H1 (cell line): ENCODE data around the gene ELMO1. TPM values are rescaled to one million over a fixed set of nuclear protein-coding genes. Genes with fewer than 3 reads are reported as not detected.

Source experiments
- CTCF ChIA-PET: fragments of 300-600 bp; sonication (Branson Sonifier 250); formaldehyde crosslinking; loops from one replicate; lab custom pipeline; 2021; ENCODE audit not compliant: partially characterized antibody; lab: Charles Lee
- POLR2A ChIA-PET: fragments of 300-600 bp; sonication (Branson Sonifier 250); formaldehyde crosslinking; loops from one replicate; lab custom pipeline; 2021; ENCODE audit warnings: inconsistent platforms; ENCODE audit not compliant: partially characterized antibody; lab: Charles Lee
- DNase-seq, 2 experiments: peaks; one replicate each; pipeline versions ENCODE4 v3.0.0 to v3.0.0-alpha.2; 2010 to 2022; ENCODE audit warnings: low spot score in 2 of 2, low read depth in 1 of 2, mixed read lengths in 1 of 2
- FAIRE-seq: peaks from 2 replicates; lab custom pipeline; 2011; peaks lifted over from hg19 to GRCh38; lab: Jason Lieb, UNC
- H2AFZ ChIP-seq: 2 replicates; pipeline ENCODE4 v1.8.1; 2012; ENCODE audit warnings: low read length, inconsistent platforms
- H2AK5ac ChIP-seq: 2 replicates; pipeline ENCODE4 v1.6.1; 2013; ENCODE audit warnings: low read depth, low read length
- H2BK120ac ChIP-seq: replicated peaks from 2 replicates; pipeline ENCODE3; 2013; ENCODE audit warnings: low read depth, low read length, inconsistent platforms
- H2BK12ac ChIP-seq: 2 replicates; pipeline ENCODE4 v1.6.1; 2013; ENCODE audit warnings: low read depth, low read length
- H2BK15ac ChIP-seq: 2 replicates; pipeline ENCODE4 v1.6.1; 2013; ENCODE audit warnings: low read length
- H2BK20ac ChIP-seq: 2 replicates; pipeline ENCODE4 v1.6.1; 2013; ENCODE audit warnings: low read length
- H2BK5ac ChIP-seq: 2 replicates; pipeline ENCODE4 v1.6.1; 2013; ENCODE audit warnings: low read depth, low read length
- H3K14ac ChIP-seq: 2 replicates; pipeline ENCODE4 v1.6.1; 2013; ENCODE audit warnings: inconsistent platforms; ENCODE audit not compliant: insufficient read length
- H3K18ac ChIP-seq: 2 replicates; pipeline ENCODE4 v1.6.1; 2013; ENCODE audit warnings: low read length; ENCODE audit errors: extremely low read depth
- H3K23ac ChIP-seq: 2 replicates; pipeline ENCODE4 v1.6.1; 2013; ENCODE audit warnings: inconsistent platforms; ENCODE audit not compliant: insufficient read length
- H3K23me2 ChIP-seq: 2 replicates; pipeline ENCODE4 v1.6.1; 2013; ENCODE audit warnings: low read depth, low read length
- H3K27ac ChIP-seq: 2 replicates; pipeline ENCODE4 v1.6.1; 2011; ENCODE audit warnings: low read depth, low read length, inconsistent platforms
- H3K27me3 ChIP-seq, 4 experiments: replicated peaks in 1 of 4; 1 replicate in 1 of 4; 2 replicates in 3 of 4; pipeline versions ENCODE4 v1.6.1 to v1.8.1; 2011 to 2013; ENCODE audit warnings: low read length in 3 of 4, mild to moderate bottlenecking in 3 of 4, inconsistent platforms in 2 of 4, mixed read lengths in 2 of 4, moderate library complexity in 1 of 4; ENCODE audit not compliant: control insufficient read depth in 3 of 4, insufficient read depth in 3 of 4; ENCODE audit errors: extremely low read depth in 1 of 4
- H3K36me3 ChIP-seq, 4 experiments: 2 replicates each; pipeline versions ENCODE4 v1.6.1 to v1.8.1; 2011 to 2013; ENCODE audit warnings: mild to moderate bottlenecking in 4 of 4, low read length in 3 of 4, moderate library complexity in 2 of 4, control low read depth in 1 of 4, inconsistent platforms in 1 of 4; ENCODE audit not compliant: insufficient read depth in 4 of 4, control insufficient read depth in 2 of 4
- H3K4ac ChIP-seq: replicated peaks from 2 replicates; pipeline ENCODE3; 2013; ENCODE audit warnings: low read length, low read depth, mixed read lengths, inconsistent platforms; ENCODE audit not compliant: insufficient read length
- H3K4me1 ChIP-seq, 4 experiments: replicated peaks in 1 of 4; 1 replicate in 1 of 4; 2 replicates in 3 of 4; pipeline versions ENCODE4 v1.6.1 to v1.8.1; 2011 to 2013; ENCODE audit warnings: low read length in 3 of 4, inconsistent platforms in 2 of 4, mixed read lengths in 1 of 4; ENCODE audit not compliant: insufficient read depth in 4 of 4, control insufficient read depth in 3 of 4
- H3K4me2 ChIP-seq, 2 experiments: 2 replicates each; pipeline versions ENCODE4 v1.6.1 to v1.8.1; 2011 to 2013; ENCODE audit warnings: low read depth in 2 of 2, low read length in 2 of 2, control low read depth in 1 of 2, inconsistent platforms in 1 of 2, mild to moderate bottlenecking in 1 of 2; ENCODE audit not compliant: insufficient read depth in 1 of 2
- H3K4me3 ChIP-seq, 4 experiments: fragments of 200-600, 300-600 bp in 1 of 4; sonication (generic), shearing (Covaris generic), sonication (Bioruptor Twin) in 1 of 4; 2 replicates each; pipeline versions ENCODE4 v1.5.1 to v1.8.1; 2011 to 2016; ENCODE audit warnings: low read length in 4 of 4, low read depth in 3 of 4, control low read depth in 2 of 4, inconsistent platforms in 2 of 4, mild to moderate bottlenecking in 2 of 4, mixed read lengths in 1 of 4, moderate library complexity in 1 of 4; ENCODE audit not compliant: insufficient read depth in 2 of 4; ENCODE audit errors: extremely low read depth in 1 of 4
- H3K56ac ChIP-seq: replicated peaks from 2 replicates; pipeline ENCODE3; 2013; ENCODE audit warnings: low read depth, mild to moderate bottlenecking, mixed read lengths, low read length, inconsistent platforms; ENCODE audit not compliant: insufficient read length
- H3K79me1 ChIP-seq: 2 replicates; pipeline ENCODE4 v1.6.1; 2013; ENCODE audit warnings: low read depth, low read length, control low read depth
- H3K79me2 ChIP-seq, 2 experiments: 2 replicates each; pipeline versions ENCODE4 v1.6.1 to v1.8.1; 2012 to 2013; ENCODE audit warnings: low read length in 2 of 2, mild to moderate bottlenecking in 2 of 2, inconsistent platforms in 1 of 2; ENCODE audit not compliant: insufficient read depth in 2 of 2, control insufficient read depth in 1 of 2
- H3K9ac ChIP-seq, 4 experiments: replicated peaks in 1 of 4; 1 replicate in 1 of 4; 2 replicates in 3 of 4; pipeline versions ENCODE4 v1.6.1 to v1.8.1; 2011 to 2013; ENCODE audit warnings: low read depth in 3 of 4, low read length in 3 of 4, control low read depth in 2 of 4, mild to moderate bottlenecking in 2 of 4, moderate library complexity in 2 of 4, inconsistent platforms in 1 of 4; ENCODE audit errors: extremely low read depth in 1 of 4
- H3K9me3 ChIP-seq, 2 experiments: 2 replicates each; pipeline versions ENCODE4 v1.6.1 to v1.8.1; 2012 to 2013; ENCODE audit warnings: mild to moderate bottlenecking in 2 of 2, moderate library complexity in 2 of 2, control low read depth in 1 of 2, inconsistent platforms in 1 of 2, low read depth in 1 of 2, low read length in 1 of 2, mixed read lengths in 1 of 2; ENCODE audit not compliant: insufficient read depth in 2 of 2
- H4K20me1 ChIP-seq, 2 experiments: replicated peaks in 1 of 2; 2 replicates each; pipeline versions ENCODE3 to v1.8.1; 2011 to 2013; ENCODE audit warnings: inconsistent platforms in 2 of 2, low read length in 2 of 2, mild to moderate bottlenecking in 1 of 2; ENCODE audit not compliant: insufficient read depth in 2 of 2, control insufficient read depth in 1 of 2
- H4K5ac ChIP-seq: 2 replicates; pipeline ENCODE4 v1.6.1; 2013; ENCODE audit warnings: low read length, low read depth, mixed read lengths, inconsistent platforms; ENCODE audit not compliant: insufficient read length
- H4K8ac ChIP-seq: 2 replicates; pipeline ENCODE4 v1.8.0; 2013; ENCODE audit warnings: mild to moderate bottlenecking, moderate library complexity, low read length, inconsistent platforms; ENCODE audit not compliant: insufficient read depth; ENCODE audit errors: extremely low read depth
- H4K91ac ChIP-seq: replicated peaks from 2 replicates; pipeline ENCODE3; 2013; ENCODE audit warnings: low read length, mixed read lengths, inconsistent platforms; ENCODE audit not compliant: insufficient read length
- KDM1A ChIP-seq: fragments of 200-600, 300-600 bp; sonication (generic); IDR thresholded peaks from 2 replicates; pipeline ENCODE4 v1.7.1; 2016; ENCODE audit warnings: mild to moderate bottlenecking, low read length, borderline replicate concordance
- POU5F1 ChIP-seq: IDR thresholded peaks from 2 replicates; pipeline ENCODE4 v1.6.1; 2011; ENCODE audit warnings: low read depth, mild to moderate bottlenecking, low read length, moderate library complexity
- RAD21 ChIP-seq, 2 experiments: IDR thresholded peaks in 1 of 2; conservative IDR thresholded peaks in 1 of 2; 2 replicates each; pipeline ENCODE4 v1.6.1; 2011; ENCODE audit warnings: low read depth in 2 of 2, low read length in 2 of 2, improper control_type of control experiment in 1 of 2, inconsistent platforms in 1 of 2, mild to moderate bottlenecking in 1 of 2, moderate library complexity in 1 of 2
- SRF ChIP-seq: IDR thresholded peaks from 2 replicates; pipeline ENCODE4 v1.6.1; 2011; ENCODE audit warnings: mild to moderate bottlenecking, low read depth, low read length, moderate library complexity
- WGBS, 2 experiments: shearing (Covaris generic) in 1 of 2; methylation state at CpG; one replicate each; pipeline versions ENCODE4 v1.1.6 to v1.1.7; 2013 to 2015; ENCODE audit warnings: low lambda C conversion rate in 2 of 2, mixed read lengths in 2 of 2, inconsistent platforms in 1 of 2, low coverage in 1 of 2, missing lambda C conversion rate in 1 of 2; ENCODE audit not compliant: insufficient replicate concordance in 2 of 2, insufficient coverage in 1 of 2, insufficient read length in 1 of 2; ENCODE audit errors: extremely low coverage in 1 of 2, missing lambda C conversion rate in 1 of 2; 5-methylcytosine and 5-hydroxymethylcytosine counted together
- polyA plus RNA-seq, 7 experiments: library from polyadenylated mRNA; depleted of rRNA in 3 of 7; stranded (reverse) in 5 of 7; unstranded in 2 of 7; fragments of >200 nt in 5 of 7; fragments of 200-250 nt in 2 of 7; gene quantifications; 1 replicate in 5 of 7; 2 replicates in 1 of 7; 4 replicates in 1 of 7; pipeline versions ENCODE4 v1.2.1 to v1.2.3, GENCODE V29; 2011 to 2013; ENCODE audit warnings: missing spikeins in 2 of 7, mixed read lengths in 2 of 7
- total RNA-seq: library from RNA; stranded (reverse); fragmentation: NEBNext Ultra II Directional; extraction: Animal tissue kit (Norgen Biotek cat#: 25700); gene quantifications from 2 replicates; pipeline ENCODE4 v1.2.1, GENCODE V29; 2021

The ELMO1 gene
- total and polyA plus RNA-seq, 2 of the 8 experiments (the other 6 are each of a cell fraction or from before 2014, with no cell fraction given) = 18.4 to 21.0 TPM

DNA sequence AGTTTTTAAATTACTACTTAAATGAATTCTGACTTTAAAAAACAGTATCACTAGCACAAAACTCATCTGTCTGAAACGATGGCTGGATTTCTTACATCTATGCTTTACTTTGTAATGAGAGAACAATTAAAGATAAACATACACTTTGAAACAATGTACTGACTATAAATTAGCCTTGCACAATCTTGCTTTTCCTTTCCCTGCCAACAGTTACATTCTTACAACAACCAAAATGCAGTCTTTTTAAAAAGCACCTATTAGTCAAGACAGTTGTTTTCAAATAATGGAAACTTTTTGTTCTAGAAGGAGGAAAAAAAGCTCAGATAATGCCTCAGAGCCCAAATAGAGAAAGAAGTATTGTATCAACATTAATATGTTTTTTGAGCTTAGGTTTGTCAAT, 153.3 kb downstream of the ELMO1 start:
- ChIA-PET CTCF (interaction anchor here (0.6 to 3.9 kb wide), 5 partner anchors 11 to 1784 kb away, joined by 3 to 20 read pairs (median 3); no protein-coding TSS in a partner anchor), POLR2A (interaction anchor here (0.6 kb wide), 1 partner anchor 58 kb away, joined by 3 read pairs; no protein-coding TSS in a partner anchor)
- Histone ChIP-seq H3K36me3 (no peaks in the 10 kb centered on the region; a peak in 1 of 8 replicates), H4K20me1 (no peaks in the 10 kb centered on the region), H2AFZ (no peak overlapping the region), H2BK120ac (no peak overlapping the region), H3K27ac (no peak overlapping the region), H3K79me1 (no peaks in the 10 kb centered on the region), H3K4me2 (no peak overlapping the region), H2BK12ac (no peak overlapping the region), H3K56ac (no peak overlapping the region), H4K8ac (no peak overlapping the region), H3K18ac (no peak overlapping the region), H3K23me2 (no peaks in the 10 kb centered on the region), H3K23ac (no peak overlapping the region), H2BK15ac (no peak overlapping the region), H2AK5ac (no peak overlapping the region), H4K5ac (no peak overlapping the region), H3K4me1 (no peaks in the 10 kb centered on the region), H3K79me2 (no peaks in the 10 kb centered on the region), H4K91ac (no peak overlapping the region), H3K4ac (no peak overlapping the region), H2BK20ac (no peak overlapping the region), H3K14ac (no peak overlapping the region), H3K9ac (no peak overlapping the region), H3K9me3 (no peaks in the 10 kb centered on the region; a peak in 1 of 4 replicates), H3K27me3 (no peaks in the 10 kb centered on the region), H3K4me3 (no peak overlapping the region), H2BK5ac (no peak overlapping the region)
- TF ChIP-seq RAD21 (IDR thresholded peaks at IDR 0.05 in 1 of 2, conservative IDR thresholded peaks at IDR 0.05 in 1 of 2; ENCODE audit: low read depth in 2 of 2, low read length in 2 of 2) (no peak), KDM1A (no peak), POU5F1 (no peak), SRF (no peak)
- DNase-seq = no peak
- 85% methylated on average over 1 of the region's 1 CpG; no CpG with 5 or more reads in 1 of the 2 experiments for WGBS, 2 experiments
- FAIRE-seq = no peak
